ENCODE measurements around the gene SERPINB12. TPM values are rescaled to one million over a fixed set of nuclear protein-coding genes. Genes with fewer than 3 reads are reported as not detected.
A peak's percentile ranks its signal among the peaks of the same experiment; 100 is the strongest.

Gene SERPINB12
- total RNA-seq, 1 experiment from 2014 or later, result not detected

DNA sequence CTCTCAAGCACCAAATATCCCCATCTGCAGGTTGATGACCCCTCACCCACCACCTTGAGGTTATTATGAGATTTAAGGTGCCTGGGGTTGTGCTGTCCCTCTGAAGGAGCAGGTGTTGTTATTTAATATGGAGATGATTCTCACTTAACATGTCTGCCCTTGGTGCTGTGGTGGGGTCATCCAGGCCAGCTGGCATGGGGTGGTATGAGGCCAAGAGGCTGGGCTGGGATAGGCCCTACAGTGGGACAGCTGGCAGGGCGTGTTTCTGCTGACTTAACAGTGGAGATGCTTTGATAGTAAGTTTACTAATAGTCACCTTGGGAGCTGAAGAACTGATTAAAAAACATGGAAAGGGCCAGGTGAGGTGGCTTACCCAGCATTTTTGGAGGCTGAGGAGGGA, 22.4 kb downstream of the SERPINB12 start:
- Histone ChIP-seq H2BK5ac (ENCODE audit: insufficient read length, low read length) (no peak overlapping the region), H3K4me2 (ENCODE audit: insufficient read depth, insufficient read length, low read length) (no peak overlapping the region), H3K27ac (ENCODE audit: insufficient read length, low read depth, low read length) (no peak overlapping the region), H3T11ph (ENCODE audit: low read length) (no peak overlapping the region), H3K23me2 (ENCODE audit: insufficient read length, low read depth, low read length, poor library complexity, severe bottlenecking) (no peaks in the 10 kb centered on the region), H3K27me3 (ENCODE audit: insufficient read depth, low read length) (no peaks in the 10 kb centered on the region), H4K5ac (ENCODE audit: insufficient read length, low read depth, low read length) (no peak overlapping the region), H3K14ac (ENCODE audit: insufficient read depth, low read length) (no peak overlapping the region), H2AK5ac (ENCODE audit: insufficient read length, low read length) (no peak overlapping the region), H3K4me1 (ENCODE audit: insufficient read depth, low read length) (no peaks in the 10 kb centered on the region), H3K18ac (ENCODE audit: insufficient read length, low read depth, low read length) (no peak overlapping the region), H4K20me1 (ENCODE audit: control insufficient read depth, insufficient read depth, insufficient read length) (no peaks in the 10 kb centered on the region), H3K79me1 (ENCODE audit: insufficient read depth, low read depth, low read length, poor library complexity, severe bottlenecking) (no peaks in the 10 kb centered on the region), H3K4ac (ENCODE audit: low read depth, low read length) (no peak overlapping the region), H2BK20ac (ENCODE audit: low read depth, low read length, poor library complexity, severe bottlenecking) (no peak overlapping the region), H2AFZ (ENCODE audit: low read length) (no peak overlapping the region), H3K9me3 (ENCODE audit: control insufficient read depth, low read depth, low read length) (no peaks in the 10 kb centered on the region), H2BK12ac (ENCODE audit: insufficient read length, low read depth, low read length) (no peak overlapping the region), H2BK15ac (ENCODE audit: low read depth, low read length) (no peak overlapping the region), H3K79me2 (ENCODE audit: insufficient read depth, low read length) (no peaks in the 10 kb centered on the region), H3K56ac (ENCODE audit: insufficient read length, low read depth, low read length) (no peak overlapping the region), H4K8ac (replicated peaks; ENCODE audit: insufficient read length, low read depth, low read length) (no peak overlapping the region), H4K91ac (ENCODE audit: insufficient read length, low read depth, low read length) (no peak overlapping the region), H2BK120ac (ENCODE audit: low read depth, low read length, poor library complexity, severe bottlenecking) (no peak overlapping the region), H3K9ac (ENCODE audit: extremely low read depth, insufficient read length, low read length) (no peak overlapping the region), H3K23ac (ENCODE audit: insufficient read length, low read depth, low read length) (no peak overlapping the region)
- H3K27ac Mint-ChIP-seq, result peak overlapping the region in 1 of 3 experiments; percentile 84; a peak in 1 of 7 replicates
- DNase-seq, result no peak
- H3K4me1 Mint-ChIP-seq, result peaks cover 2 to 3% of the 10 kb centered on the region in 2 experiments; a peak in 1 of 4 replicates
- no peaks in the 10 kb centered on the region for H3K9me3 Mint-ChIP-seq
- H3K27me3 Mint-ChIP-seq (ENCODE audit: low read depth), result no peaks in the 10 kb centered on the region; the same call in none of the 2 replicates
- TF ChIP-seq, protein P1, sequence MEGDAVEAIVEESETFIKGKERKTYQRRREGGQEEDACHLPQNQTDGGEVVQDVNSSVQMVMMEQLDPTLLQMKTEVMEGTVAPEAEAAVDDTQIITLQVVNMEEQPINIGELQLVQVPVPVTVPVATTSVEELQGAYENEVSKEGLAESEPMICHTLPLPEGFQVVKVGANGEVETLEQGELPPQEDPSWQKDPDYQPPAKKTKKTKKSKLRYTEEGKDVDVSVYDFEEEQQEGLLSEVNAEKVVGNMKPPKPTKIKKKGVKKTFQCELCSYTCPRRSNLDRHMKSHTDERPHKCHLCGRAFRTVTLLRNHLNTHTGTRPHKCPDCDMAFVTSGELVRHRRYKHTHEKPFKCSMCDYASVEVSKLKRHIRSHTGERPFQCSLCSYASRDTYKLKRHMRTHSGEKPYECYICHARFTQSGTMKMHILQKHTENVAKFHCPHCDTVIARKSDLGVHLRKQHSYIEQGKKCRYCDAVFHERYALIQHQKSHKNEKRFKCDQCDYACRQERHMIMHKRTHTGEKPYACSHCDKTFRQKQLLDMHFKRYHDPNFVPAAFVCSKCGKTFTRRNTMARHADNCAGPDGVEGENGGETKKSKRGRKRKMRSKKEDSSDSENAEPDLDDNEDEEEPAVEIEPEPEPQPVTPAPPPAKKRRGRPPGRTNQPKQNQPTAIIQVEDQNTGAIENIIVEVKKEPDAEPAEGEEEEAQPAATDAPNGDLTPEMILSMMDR (conservative IDR thresholded peaks at IDR 0.05), result no peak
- no peak overlapping the region for H3K4me3 Mint-ChIP-seq
- no peaks in the 10 kb centered on the region; a peak in 1 of 7 replicates for H3K36me3 Mint-ChIP-seq (ENCODE audit: insufficient read depth in 1 of 3, low read depth in 3 of 3)
- no CpG with 5 or more reads among the region's 1 CpG for WGBS (ENCODE audit: extremely low coverage, insufficient read length, low lambda C conversion rate)
